ENCODE results near the gene PLA2G5. TPM values are rescaled to one million over a fixed set of nuclear protein-coding genes. Genes with fewer than 3 reads are reported as not detected.
"Not testable (repeated sequence)": the region's sequence is repeated elsewhere in the genome, so short reads cannot be mapped to it uniquely, and the experiment has no call there.

The PLA2G5 gene
- total and polyA plus RNA-seq, 5 experiments from 2014 or later, result not detected

DNA sequence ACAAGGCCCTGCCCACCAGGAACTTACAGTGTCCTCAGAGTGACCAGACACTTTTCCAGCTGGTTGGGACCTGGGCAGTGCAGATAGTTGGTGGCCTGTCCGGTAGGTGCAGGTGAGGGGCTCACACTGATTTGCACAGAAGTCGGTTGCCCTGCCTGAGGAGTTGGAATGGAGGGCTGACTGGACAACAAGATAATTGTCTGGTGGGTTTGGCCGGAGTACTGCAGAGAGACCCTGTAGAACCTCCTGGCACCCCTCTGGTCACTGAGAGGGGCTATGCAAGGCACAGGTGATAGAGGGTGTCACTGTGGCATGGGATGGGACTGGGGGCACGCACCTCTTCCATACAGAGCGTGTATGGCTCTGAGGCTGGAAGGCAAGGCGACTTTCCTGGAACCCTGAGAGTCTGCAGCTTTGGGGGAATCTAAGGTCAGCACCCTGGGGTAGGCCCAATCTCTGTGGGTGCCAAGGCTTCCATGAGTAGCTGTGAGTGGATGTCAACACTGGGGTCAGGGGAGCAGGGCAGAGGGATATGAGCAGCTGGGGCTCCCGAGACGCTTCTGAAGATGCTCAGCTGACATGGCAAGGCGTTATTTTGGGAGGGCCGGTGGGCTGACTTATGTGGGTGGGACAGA is 56.9 kb downstream of the PLA2G5 start:
- Mint-ChIP-seq H3K36me3 (no peaks in the 10 kb centered on the region), H3K4me3 (no peak overlapping the region), H3K27ac (no peak overlapping the region), H3K4me1 (peaks cover 0 to 6% (median 0%) of the 10 kb centered on the region in 4 donors), H3K27me3 (peaks cover 2 to 40% (median 14%) of the 10 kb centered on the region in 5 donors), H3K9me3 (peaks cover 0 to 14% (median 5%) of the 10 kb centered on the region in 9 donors)
- POLR2A ChIA-PET, result no interaction called here
- DNase-seq, result peak in 1 of 10 donors; percentile 21
- ATAC-seq, result no peak

DNA sequence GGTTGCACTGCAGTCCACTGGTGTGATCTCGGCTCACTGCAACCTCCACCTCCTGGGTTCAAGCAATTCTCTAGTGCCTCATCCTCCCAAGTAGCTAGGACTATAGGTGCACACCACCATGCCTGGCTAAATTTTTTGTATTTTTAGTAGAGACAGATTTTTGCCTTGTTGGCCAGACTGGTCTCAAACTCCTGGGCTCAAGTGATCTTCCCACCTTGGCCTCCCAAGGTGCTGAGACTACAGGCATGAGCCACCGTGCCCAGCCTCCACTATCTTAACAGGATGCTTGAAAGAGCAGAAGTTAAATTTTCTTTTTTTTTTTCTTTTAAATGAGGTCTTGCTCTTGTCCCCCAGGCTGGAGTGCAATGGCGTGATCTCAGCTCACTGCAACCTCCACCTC is 60.5 kb downstream of the PLA2G5 start:
- DNase-seq, result peak in 1 of 10 donors; percentile 8
- H3K9me3 Mint-ChIP-seq, result peaks cover 0 to 14% (median 5%) of the 10 kb centered on the region in 9 donors
- H3K27me3 Mint-ChIP-seq, result peaks cover 3 to 36% (median 8%) of the 10 kb centered on the region in 5 donors
- POLR2A ChIA-PET, H3K27ac Mint-ChIP-seq, ATAC-seq, H3K36me3 Mint-ChIP-seq, H3K4me3 Mint-ChIP-seq, H3K4me1 Mint-ChIP-seq: not testable (repeated sequence)

- no peak for ATAC-seq
- no peak overlapping the region for H3K4me3 Mint-ChIP-seq
- POLR2A ChIA-PET, result no interaction called here
Observed at GRCh38 chr1:20134995-20135394, 65.0 kb downstream of the PLA2G5 start.

DNA sequence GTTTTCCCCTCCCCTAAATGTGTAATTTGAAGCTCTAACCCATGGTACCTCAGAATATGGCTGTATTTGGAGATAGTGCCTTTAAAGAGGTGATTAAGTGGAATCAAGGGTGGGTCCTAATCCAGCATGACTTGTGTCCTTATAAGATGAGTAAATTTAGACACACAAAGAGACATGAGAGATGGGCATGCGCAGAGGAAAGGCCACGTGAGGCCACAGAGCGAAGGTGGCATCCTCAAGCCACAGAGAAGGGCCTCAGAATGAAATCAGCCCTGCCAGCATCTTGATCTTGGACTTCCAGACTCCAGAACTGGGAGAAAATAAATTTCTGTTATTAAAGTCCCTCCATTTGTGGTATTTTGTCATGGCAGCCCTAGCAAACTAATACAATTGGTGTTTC is 66.3 kb downstream of the PLA2G5 start:
- DNase-seq, result no peak
- no peak overlapping the region for H3K4me3 Mint-ChIP-seq
- H3K4me1 Mint-ChIP-seq, result peaks cover 0 to 2% (median 0%) of the 10 kb centered on the region in 4 donors
- H3K27me3 Mint-ChIP-seq, result peaks cover 16 to 39% (median 20%) of the 10 kb centered on the region in 5 donors
- ATAC-seq, result no peak
- H3K9me3 Mint-ChIP-seq, result peaks cover 0 to 2% (median 0%) of the 10 kb centered on the region in 9 donors
- POLR2A ChIA-PET, result no interaction called here
- H3K27ac Mint-ChIP-seq, result no peak overlapping the region
- H3K36me3 Mint-ChIP-seq, result no peaks in the 10 kb centered on the region

More at GRCh38 chr1:20134995-20135394, 65.0 kb downstream of the PLA2G5 start:
- H3K36me3 Mint-ChIP-seq, result no peaks in the 10 kb centered on the region
- no peak for DNase-seq
- peaks cover 0 to 7% (median under 1%) of the 10 kb centered on the region in 9 donors for H3K9me3 Mint-ChIP-seq
- no peak overlapping the region for H3K27ac Mint-ChIP-seq
- H3K4me1 Mint-ChIP-seq, result peaks cover 0 to 2% (median 0%) of the 10 kb centered on the region in 4 donors
- peaks cover 9 to 42% (median 13%) of the 10 kb centered on the region in 5 donors for H3K27me3 Mint-ChIP-seq

DNA sequence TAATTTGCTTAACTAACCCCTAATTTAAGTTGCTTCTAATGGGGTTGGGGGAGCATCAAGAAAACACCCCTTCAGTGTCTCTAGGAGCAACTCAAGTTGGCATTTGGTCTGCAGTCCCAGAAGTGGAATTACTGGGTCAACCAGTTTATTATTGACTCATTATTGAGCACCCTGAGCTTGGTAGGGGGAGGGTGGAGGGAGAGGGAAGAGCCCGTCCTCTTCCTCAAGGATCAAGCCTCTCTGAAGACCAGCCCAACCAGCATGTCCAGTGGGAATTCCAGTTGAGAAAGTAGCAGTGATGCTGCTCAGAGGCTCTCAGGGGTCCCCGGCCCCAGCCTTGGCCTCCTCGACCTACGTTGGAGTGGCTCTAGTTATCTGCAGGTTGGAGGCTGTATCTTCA is 67.1 kb downstream of the PLA2G5 start:
- no peak for DNase-seq
- Mint-ChIP-seq H3K4me3 (no peak overlapping the region), H3K4me1 (peaks cover 0 to 2% (median 0%) of the 10 kb centered on the region in 4 donors), H3K27me3 (peaks cover 17 to 31% (median 21%) of the 10 kb centered on the region in 5 donors), H3K27ac (no peak overlapping the region), H3K9me3 (no peaks in the 10 kb centered on the region), H3K36me3 (no peaks in the 10 kb centered on the region)
- POLR2A ChIA-PET, result no interaction called here
- ATAC-seq, result no peak

DNA sequence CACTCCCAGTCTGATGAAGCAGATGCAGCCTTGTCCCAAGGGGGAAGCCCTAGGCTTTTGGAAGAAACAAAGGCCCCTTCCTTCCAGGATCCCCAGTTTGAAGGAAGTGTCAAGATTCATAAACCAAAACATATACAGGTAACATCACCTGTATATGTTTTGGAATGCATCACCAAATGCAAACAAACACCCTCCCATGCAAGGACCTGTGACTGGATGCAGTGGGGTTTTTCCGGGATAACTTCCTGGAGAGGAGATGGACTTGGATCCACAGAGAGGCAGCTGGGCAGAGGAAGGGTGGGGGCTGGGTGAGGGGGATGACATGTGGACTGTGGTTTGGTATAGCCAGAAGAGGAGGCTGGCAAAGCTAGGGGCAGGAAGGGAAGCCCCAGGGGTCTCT is 67.6 kb downstream of the PLA2G5 start:
- H3K27me3 Mint-ChIP-seq, result peaks cover 15 to 26% (median 21%) of the 10 kb centered on the region in 5 donors
- DNase-seq (no peak), ATAC-seq (no peak)
- peaks cover 0 to 2% (median 0%) of the 10 kb centered on the region in 4 donors for H3K4me1 Mint-ChIP-seq
- no peak overlapping the region for H3K27ac Mint-ChIP-seq
- no peaks in the 10 kb centered on the region for H3K9me3 Mint-ChIP-seq
- no peak overlapping the region for H3K4me3 Mint-ChIP-seq
- POLR2A ChIA-PET, result no interaction called here
- no peaks in the 10 kb centered on the region for H3K36me3 Mint-ChIP-seq

GRCh38 chr1:20138346-20138745 is 68.4 kb downstream of the PLA2G5 start:
- H3K36me3 Mint-ChIP-seq, result no peaks in the 10 kb centered on the region
- peaks cover 12 to 26% (median 21%) of the 10 kb centered on the region in 5 donors for H3K27me3 Mint-ChIP-seq
- POLR2A ChIA-PET, result no interaction called here
- H3K27ac Mint-ChIP-seq, result no peak overlapping the region
- no peak overlapping the region for H3K4me3 Mint-ChIP-seq
- ATAC-seq, result no peak
- peaks cover 0 to 2% (median 0%) of the 10 kb centered on the region in 4 donors for H3K4me1 Mint-ChIP-seq
- H3K9me3 Mint-ChIP-seq, result no peaks in the 10 kb centered on the region
- no peak for DNase-seq

DNA sequence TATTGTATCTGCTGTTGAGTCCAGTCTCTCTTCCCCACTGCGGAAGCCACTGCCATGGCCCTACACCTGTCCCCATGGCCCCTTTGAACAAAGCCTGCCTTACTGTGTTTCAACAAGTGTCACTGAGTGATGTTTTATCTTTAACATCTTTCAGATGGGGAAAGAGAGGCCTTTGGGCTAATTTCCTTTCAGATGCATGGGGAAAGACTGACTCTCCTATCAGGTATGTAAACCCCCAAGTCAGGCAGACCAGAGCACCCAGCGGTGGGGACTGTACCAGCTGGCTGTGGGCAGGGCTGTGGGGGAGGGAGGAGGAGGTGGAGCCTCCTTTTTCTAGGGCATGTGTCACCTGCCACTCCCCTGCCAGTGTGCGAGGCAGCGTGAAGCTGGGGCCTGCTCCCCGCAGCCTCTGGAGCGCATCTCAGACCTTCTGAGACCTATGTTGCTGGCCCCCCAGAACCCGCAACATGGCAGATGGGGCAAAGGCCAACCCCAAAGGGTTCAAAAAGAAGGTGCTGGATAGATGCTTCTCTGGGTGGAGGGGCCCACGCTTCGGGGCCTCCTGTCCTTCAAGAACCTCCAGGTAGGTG is 69.1 kb downstream of the PLA2G5 start, which contains the start of gene PLA2G2F:
TSS of gene PLA2G2F (plus strand) at position 363 of the 590 bp plus-strand sequence. CDS start at position 468, 105 bp downstream.
- no peaks in the 10 kb centered on the region for H3K36me3 Mint-ChIP-seq
- no peak for ATAC-seq
- DNase-seq, result no peak
- no peak within 1 kb of the TSS for H3K4me3 Mint-ChIP-seq
- H3K9me3 Mint-ChIP-seq, result no peaks in the 10 kb centered on the region
- no peak within 1 kb of the TSS for H3K27ac Mint-ChIP-seq
- POLR2A ChIA-PET, result no interaction called here
- H3K27me3 Mint-ChIP-seq, result peaks cover 11 to 25% (median 19%) of the 10 kb centered on the region in 5 donors
- H3K4me1 Mint-ChIP-seq, result peaks cover 0 to 2% (median 0%) of the 10 kb centered on the region in 4 donors

- Mint-ChIP-seq H3K27me3 (peaks cover 10 to 25% (median 15%) of the 10 kb centered on the region in 5 donors), H3K4me3 (no peak overlapping the region), H3K36me3 (no peaks in the 10 kb centered on the region), H3K27ac (no peak overlapping the region), H3K4me1 (peaks cover 0 to 2% (median 0%) of the 10 kb centered on the region in 4 donors), H3K9me3 (no peaks in the 10 kb centered on the region)
- POLR2A ChIA-PET, result no interaction called here
- ATAC-seq, result no peak
- no peak for DNase-seq
Observed at GRCh38 chr1:20139776-20140612, 70.0 kb downstream of the PLA2G5 start.

GRCh38 chr1:20141001-20141400 is 71.0 kb downstream of the PLA2G5 start:
- H3K27ac Mint-ChIP-seq, result no peak overlapping the region
- DNase-seq (no peak), ATAC-seq (no peak)
- POLR2A ChIA-PET, result no interaction called here
- no peak overlapping the region for H3K4me3 Mint-ChIP-seq
- H3K27me3 Mint-ChIP-seq, result peaks cover 6 to 25% (median 15%) of the 10 kb centered on the region in 5 donors
- H3K9me3 Mint-ChIP-seq, result no peaks in the 10 kb centered on the region
- no peaks in the 10 kb centered on the region for H3K36me3 Mint-ChIP-seq
- peaks cover 0 to 2% (median 0%) of the 10 kb centered on the region in 4 donors for H3K4me1 Mint-ChIP-seq

GRCh38 chr1:20141466-20141865 is 71.5 kb downstream of the PLA2G5 start:
- no peak for DNase-seq
- ATAC-seq, result no peak
- Mint-ChIP-seq H3K4me1 (peaks cover 0 to 2% (median 0%) of the 10 kb centered on the region in 4 donors), H3K27ac (no peak overlapping the region), H3K4me3 (no peak overlapping the region), H3K9me3 (no peaks in the 10 kb centered on the region), H3K36me3 (no peaks in the 10 kb centered on the region), H3K27me3 (peaks cover 6 to 25% (median 15%) of the 10 kb centered on the region in 5 donors)
- POLR2A ChIA-PET, result no interaction called here
